Fibroblast of lung (primary cell): ENCODE measurements around the gene UNCX.

Experiments
- CTCF ChIP-seq, 2 donors: IDR thresholded peaks in 1 of 2; conservative IDR thresholded peaks in 1 of 2; 1 replicate in 1 of 2; 2 replicates in 1 of 2; pipeline ENCODE4 v1.5.1; 2011 to 2012; ENCODE audit warnings: low read length in 2 of 2, control low read depth in 1 of 2, inconsistent platforms in 1 of 2, low read depth in 1 of 2, mild to moderate bottlenecking in 1 of 2
- EZH2 ChIP-seq: IDR thresholded peaks from 2 replicates; pipeline ENCODE4 v1.5.1; 2012; ENCODE audit warnings: low read length, control low read depth, mild to moderate bottlenecking; ENCODE audit errors: missing control alignments

- TF ChIP-seq CTCF (conservative IDR thresholded peaks at IDR 0.05 in 1 of 2, IDR thresholded peaks at IDR 0.05 in 1 of 2; ENCODE audit: low read depth in 1 of 2, low read length in 2 of 2) = no peak
- TF ChIP-seq EZH2 = no peak
Observed at GRCh38 chr7:1284743-1285458, 52.2 kb downstream of the UNCX start.
